ENCODE results near the gene F11R.

GRCh38 chr1:161059293-161059692 is 38.3 kb upstream of the F11R start:
- TF ChIP-seq CTCF (IDR thresholded peaks at IDR 0.05) = no peak
- TF ChIP-seq ZFX (IDR thresholded peaks at IDR 0.05; ENCODE audit: borderline replicate concordance) = no peak

All from 22Rv1 (cell line).